ENCODE results near the gene MZT2B. TPM values are rescaled to one million over a fixed set of nuclear protein-coding genes. Genes with fewer than 3 reads are reported as not detected.
"Not testable (repeated sequence)": the region's sequence is repeated elsewhere in the genome, so short reads cannot be mapped to it uniquely, and the experiment has no call there.

Gene MZT2B
- total RNA-seq, 1 donor from 2014 or later: 190 TPM

GRCh38 chr2:130181325-130181879, 660 bp upstream of the MZT2B start, which contains the start of gene SMPD4:
SMPD4 (minus strand) TSS chr2:130181602; CDS start chr2:130176592, 5,010 bp downstream.
- DNase-seq (ENCODE audit: low spot score, unreplicated experiment): peak; percentile 95
- Mint-ChIP-seq H3K36me3 (ENCODE audit: insufficient read depth) (no peaks in the 10 kb centered on the region), H3K27ac (peak within 1 kb of the TSS; percentile 96), H3K4me3 (ENCODE audit: low read depth) (peak within 1 kb of the TSS; percentile 94), H3K9me3 (ENCODE audit: low read depth) (no peaks in the 10 kb centered on the region), H3K27me3 (no peaks in the 10 kb centered on the region), H3K4me1 (ENCODE audit: low read depth) (peaks cover 16% of the 10 kb centered on the region)
- no peak for TF ChIP-seq CTCF (IDR thresholded peaks at IDR 0.05; ENCODE audit: unreplicated experiment)

GRCh38 chr2:130182826-130183511, 907 bp downstream of the MZT2B start:
- Mint-ChIP-seq H3K4me1 (ENCODE audit: low read depth) (peaks cover 16% of the 10 kb centered on the region), H3K4me3 (ENCODE audit: low read depth) (peak overlapping the region; percentile 73), H3K27ac (peak overlapping the region; percentile 37)
- DNase-seq (ENCODE audit: low spot score, unreplicated experiment); H3K27me3 Mint-ChIP-seq; H3K36me3 Mint-ChIP-seq (ENCODE audit: insufficient read depth); H3K9me3 Mint-ChIP-seq (ENCODE audit: low read depth): not testable (repeated sequence)

GRCh38 chr2:130183512-130184373, 1.7 kb downstream of the MZT2B start:
- no peaks in the 10 kb centered on the region for H3K36me3 Mint-ChIP-seq (ENCODE audit: insufficient read depth)
- H3K27me3 Mint-ChIP-seq: no peaks in the 10 kb centered on the region
- H3K4me3 Mint-ChIP-seq (ENCODE audit: low read depth): peak overlapping the region; percentile 73
- DNase-seq (ENCODE audit: low spot score, unreplicated experiment): no peak
- no peak for TF ChIP-seq CTCF (IDR thresholded peaks at IDR 0.05; ENCODE audit: unreplicated experiment)
- H3K9me3 Mint-ChIP-seq (ENCODE audit: low read depth): no peaks in the 10 kb centered on the region
- peaks cover 16% of the 10 kb centered on the region for H3K4me1 Mint-ChIP-seq (ENCODE audit: low read depth)
- peak overlapping the region; percentile 60 for H3K27ac Mint-ChIP-seq

GRCh38 chr2:130185436-130185835, 3.4 kb downstream of the MZT2B start:
- Mint-ChIP-seq H3K27me3 (no peaks in the 10 kb centered on the region), H3K4me3 (ENCODE audit: low read depth) (no peak overlapping the region), H3K4me1 (ENCODE audit: low read depth) (peaks cover 16% of the 10 kb centered on the region), H3K27ac (no peak overlapping the region), H3K9me3 (ENCODE audit: low read depth) (no peaks in the 10 kb centered on the region), H3K36me3 (ENCODE audit: insufficient read depth) (no peaks in the 10 kb centered on the region)
- TF ChIP-seq CTCF (IDR thresholded peaks at IDR 0.05; ENCODE audit: unreplicated experiment): no peak
- DNase-seq (ENCODE audit: low spot score, unreplicated experiment): no peak

GRCh38 chr2:130185896-130186295, 3.8 kb downstream of the MZT2B start:
- no peaks in the 10 kb centered on the region for H3K27me3 Mint-ChIP-seq
- no peaks in the 10 kb centered on the region for H3K9me3 Mint-ChIP-seq (ENCODE audit: low read depth)
- H3K4me1 Mint-ChIP-seq (ENCODE audit: low read depth): peaks cover 13% of the 10 kb centered on the region

More at GRCh38 chr2:130185896-130186295, 3.8 kb downstream of the MZT2B start:
- Mint-ChIP-seq H3K27ac (no peak overlapping the region), H3K4me3 (ENCODE audit: low read depth) (no peak overlapping the region), H3K36me3 (ENCODE audit: insufficient read depth) (no peaks in the 10 kb centered on the region)
- no peak for DNase-seq (ENCODE audit: low spot score, unreplicated experiment)
- no peak for TF ChIP-seq CTCF (IDR thresholded peaks at IDR 0.05; ENCODE audit: unreplicated experiment)

Data from progenitor cell of endocrine pancreas (in vitro differentiated cells).